Neutrophil (primary cell): ENCODE data around the gene FOXN3.

Source experiments
- H3K27ac ChIP-seq: fragments of 200-600 bp; sonication (generic); 2 replicates; pipeline ENCODE4 v1.5.1; 2016; ENCODE audit warnings: mild to moderate bottlenecking, moderate library complexity
- H3K27me3 ChIP-seq: fragments of 200-600 bp; sonication (generic); 2 replicates; pipeline ENCODE4 v1.6.0; 2016; ENCODE audit warnings: mild to moderate bottlenecking
- H3K36me3 ChIP-seq: fragments of 200-600 bp; sonication (generic); 2 replicates; pipeline ENCODE4 v1.5.1; 2017
- H3K4me1 ChIP-seq, 2 experiments: fragments of 200-600 bp in 1 of 2; sonication (generic) in 1 of 2; 1 replicate in 1 of 2; 2 replicates in 1 of 2; pipeline versions ENCODE4 v1.5.1 to v1.6.1; 2013 to 2016; ENCODE audit warnings: low read depth in 1 of 2, low read length in 1 of 2, mild to moderate bottlenecking in 1 of 2, moderate library complexity in 1 of 2; ENCODE audit not compliant: control insufficient read depth in 1 of 2, insufficient read depth in 1 of 2
- H3K4me3 ChIP-seq, 2 experiments: fragments of 200-600 bp in 1 of 2; sonication (generic) in 1 of 2; 1 replicate in 1 of 2; 2 replicates in 1 of 2; pipeline ENCODE4 v1.5.1; 2013 to 2016; ENCODE audit warnings: low read depth in 1 of 2, low read length in 1 of 2, mild to moderate bottlenecking in 1 of 2, moderate library complexity in 1 of 2
- H3K9me3 ChIP-seq: fragments of 200-600 bp; sonication (generic); 2 replicates; pipeline ENCODE4 v1.5.1; 2016
- CTCF ChIP-seq: fragments of 200-600 bp; sonication (generic); IDR thresholded peaks from 2 replicates; pipeline ENCODE4 v1.5.1; 2016; ENCODE audit warnings: antibody characterized with exemption

The FOXN3 gene

GRCh38 chr14:89166633-89167032 is 250.4 kb downstream of the FOXN3 start:
- peaks cover 8 to 22% of the 10 kb centered on the region in 2 experiments for H3K4me1 ChIP-seq
- TF ChIP-seq CTCF: no peak

GRCh38 chr14:89165189-89166181 is 251.5 kb downstream of the FOXN3 start:
- no peaks in the 10 kb centered on the region for H3K9me3 ChIP-seq
- no peak for TF ChIP-seq CTCF
- no peak overlapping the region for H3K4me3 ChIP-seq
- no peaks in the 10 kb centered on the region for H3K27me3 ChIP-seq
- peak overlapping the region; percentile 69 for H3K27ac ChIP-seq
- H3K4me1 ChIP-seq: peaks cover 9 to 24% of the 10 kb centered on the region in 2 experiments
- H3K36me3 ChIP-seq: peaks cover 28% of the 10 kb centered on the region

More at GRCh38 chr14:89166633-89167032, 250.4 kb downstream of the FOXN3 start:
- Histone ChIP-seq H3K4me3 (no peak overlapping the region), H3K27ac (no peak overlapping the region), H3K27me3 (no peaks in the 10 kb centered on the region), H3K9me3 (no peaks in the 10 kb centered on the region), H3K36me3 (peaks cover 26% of the 10 kb centered on the region)

- Histone ChIP-seq H3K4me1 (peaks cover 15 to 32% of the 10 kb centered on the region in 2 experiments), H3K9me3 (no peaks in the 10 kb centered on the region), H3K27ac (peak overlapping the region; percentile 69), H3K4me3 (no peak overlapping the region), H3K36me3 (peaks cover 28% of the 10 kb centered on the region), H3K27me3 (no peaks in the 10 kb centered on the region)
- no peak for TF ChIP-seq CTCF
These were observed 252.6 kb downstream of the FOXN3 start for GRCh38 chr14:89164168-89165073.

- Histone ChIP-seq H3K4me1 (peaks cover 15 to 32% of the 10 kb centered on the region in 2 experiments), H3K9me3 (no peaks in the 10 kb centered on the region), H3K27ac (no peak overlapping the region), H3K4me3 (no peak overlapping the region), H3K27me3 (no peaks in the 10 kb centered on the region), H3K36me3 (peaks cover 28% of the 10 kb centered on the region)
- no peak for TF ChIP-seq CTCF
These were observed 253.9 kb downstream of the FOXN3 start for GRCh38 chr14:89163031-89163636.

- no peak overlapping the region for H3K27ac ChIP-seq
- peaks cover 28% of the 10 kb centered on the region for H3K36me3 ChIP-seq
- no peaks in the 10 kb centered on the region for H3K9me3 ChIP-seq
- TF ChIP-seq CTCF: no peak
- no peaks in the 10 kb centered on the region for H3K27me3 ChIP-seq
- H3K4me3 ChIP-seq: no peak overlapping the region
- H3K4me1 ChIP-seq: peaks cover 15 to 32% of the 10 kb centered on the region in 2 experiments
These were observed 254.4 kb downstream of the FOXN3 start for GRCh38 chr14:89162586-89162985.
